Suprapubic skin (tissue), 4 donors: ENCODE data around the gene ZRANB1. TPM values are rescaled to one million over a fixed set of nuclear protein-coding genes. Genes with fewer than 3 reads are reported as not detected.

Source experiments
- DNase-seq, 2 donors: peaks; one replicate each; pipeline ENCODE4 v3.0.0-alpha.2; 2019; ENCODE audit warnings: low spot score in 2 of 2
- H3K27ac ChIP-seq: fragments of 200-600 bp; sonication (generic); one replicate; pipeline ENCODE4 v1.5.1; 2019
- H3K27me3 ChIP-seq: fragments of 200-600 bp; sonication (generic); one replicate; pipeline ENCODE4 v1.5.1; 2019
- H3K36me3 ChIP-seq: fragments of 200-600 bp; sonication (generic); one replicate; pipeline ENCODE4 v1.5.1; 2019
- H3K4me1 ChIP-seq: fragments of 200-600 bp; sonication (generic); one replicate; pipeline ENCODE4 v1.5.1; 2019
- H3K4me3 ChIP-seq: fragments of 200-600 bp; sonication (generic); one replicate; pipeline ENCODE4 v1.5.1; 2019; ENCODE audit warnings: mild to moderate bottlenecking
- H3K9me3 ChIP-seq: fragments of 200-600 bp; sonication (generic); one replicate; pipeline ENCODE4 v1.5.1; 2019
- CTCF ChIP-seq, 2 donors: fragments of 200-600 bp in 1 of 2; fragments of 450-650 bp in 1 of 2; sonication (generic) in 1 of 2; IDR thresholded peaks; one replicate each; pipeline ENCODE4 v1.5.1; 2016 to 2019; ENCODE audit warnings: antibody characterized with exemption in 2 of 2, mild to moderate bottlenecking in 1 of 2, moderate library complexity in 1 of 2
- EP300 ChIP-seq: sonication (generic); formaldehyde crosslinking; IDR thresholded peaks from one replicate; pipeline ENCODE4 v1.6.1; 2017; ENCODE audit warnings: antibody characterized with exemption
- POLR2A ChIP-seq, 2 donors: fragments of 450-650 bp; IDR thresholded peaks; one replicate each; pipeline ENCODE4 v1.6.1; 2017; ENCODE audit warnings: antibody characterized with exemption in 2 of 2, mild to moderate bottlenecking in 2 of 2, moderate library complexity in 2 of 2
- POLR2AphosphoS5 ChIP-seq, 3 donors: sonication (generic); formaldehyde crosslinking; IDR thresholded peaks; one replicate each; pipeline ENCODE4 v1.6.1; 2017; ENCODE audit warnings: antibody characterized with exemption in 3 of 3
- WGBS: methylation state at CpG from one replicate; pipeline ENCODE4 v1.1.5; 2018; 5-methylcytosine and 5-hydroxymethylcytosine counted together
- total RNA-seq, 4 donors: library from RNA; depleted of rRNA; stranded (reverse); fragments of >200 nt; gene quantifications; one replicate each; pipeline ENCODE4 v1.1.0, GENCODE V29; 2016

Gene ZRANB1
- total RNA-seq, 4 donors from 2014 or later, result 21.2 to 37.9 (median 30.2) TPM

- Histone ChIP-seq H3K4me3 (no peak overlapping the region), H3K27me3 (no peaks in the 10 kb centered on the region), H3K9me3 (no peaks in the 10 kb centered on the region), H3K4me1 (peaks cover 33% of the 10 kb centered on the region), H3K27ac (no peak overlapping the region), H3K36me3 (peaks cover 17% of the 10 kb centered on the region)
- no peak for DNase-seq
- TF ChIP-seq POLR2AphosphoS5 (IDR thresholded peaks at IDR 0.05) (no peak), CTCF (IDR thresholded peaks at IDR 0.05) (no peak), EP300 (no peak), POLR2A (IDR thresholded peaks at IDR 0.05) (no peak)
- WGBS, result 95% methylated on average over 6 of the region's 8 CpGs
Observed at GRCh38 chr10:125022671-125023070, 80.7 kb downstream of the ZRANB1 start.

GRCh38 chr10:125023255-125023654, 81.3 kb downstream of the ZRANB1 start:
- Histone ChIP-seq H3K4me3 (no peak overlapping the region), H3K9me3 (no peaks in the 10 kb centered on the region), H3K4me1 (peaks cover 29% of the 10 kb centered on the region), H3K36me3 (peaks cover 17% of the 10 kb centered on the region), H3K27ac (no peak overlapping the region), H3K27me3 (no peaks in the 10 kb centered on the region)
- DNase-seq, result no peak
- 94% methylated on average over 7 of the region's 21 CpGs for WGBS
- no peak for TF ChIP-seq POLR2A (IDR thresholded peaks at IDR 0.05)
- TF ChIP-seq EP300, result no peak
- TF ChIP-seq CTCF (IDR thresholded peaks at IDR 0.05), result no peak
- TF ChIP-seq POLR2AphosphoS5 (IDR thresholded peaks at IDR 0.05), result no peak

- TF ChIP-seq POLR2A (IDR thresholded peaks at IDR 0.05), result no peak
- TF ChIP-seq CTCF (IDR thresholded peaks at IDR 0.05), result no peak
- TF ChIP-seq EP300, result no peak
- no peak for TF ChIP-seq POLR2AphosphoS5 (IDR thresholded peaks at IDR 0.05)
- H3K4me3 ChIP-seq, result no peak overlapping the region
- DNase-seq, result no peak
- peak overlapping the region; percentile 16 for H3K27ac ChIP-seq
- WGBS, result 35% methylated on average over 26 of the region's 26 CpGs
- no peaks in the 10 kb centered on the region for H3K9me3 ChIP-seq
- peaks cover 23% of the 10 kb centered on the region for H3K4me1 ChIP-seq
- no peaks in the 10 kb centered on the region for H3K27me3 ChIP-seq
- H3K36me3 ChIP-seq, result peaks cover 17% of the 10 kb centered on the region
Observed at GRCh38 chr10:125023862-125024496, 82.1 kb downstream of the ZRANB1 start.

GRCh38 chr10:125024497-125025234, 82.7 kb downstream of the ZRANB1 start:
- H3K27ac ChIP-seq, result peak overlapping the region; percentile 16
- H3K36me3 ChIP-seq, result peaks cover 17% of the 10 kb centered on the region
- no peak overlapping the region for H3K4me3 ChIP-seq
- TF ChIP-seq POLR2AphosphoS5 (IDR thresholded peaks at IDR 0.05), result no peak
- no peak for TF ChIP-seq CTCF (IDR thresholded peaks at IDR 0.05)
- no peak for TF ChIP-seq POLR2A (IDR thresholded peaks at IDR 0.05)
- TF ChIP-seq EP300, result no peak
- H3K4me1 ChIP-seq, result peaks cover 27% of the 10 kb centered on the region
- H3K9me3 ChIP-seq, result no peaks in the 10 kb centered on the region
- H3K27me3 ChIP-seq, result no peaks in the 10 kb centered on the region
- no peak for DNase-seq
- 47% methylated on average over 16 of the region's 16 CpGs for WGBS

GRCh38 chr10:125025341-125025740, 83.4 kb downstream of the ZRANB1 start:
- Histone ChIP-seq H3K36me3 (peaks cover 17% of the 10 kb centered on the region), H3K27ac (no peak overlapping the region), H3K27me3 (no peaks in the 10 kb centered on the region), H3K9me3 (no peaks in the 10 kb centered on the region), H3K4me3 (no peak overlapping the region), H3K4me1 (peaks cover 27% of the 10 kb centered on the region)
- no peak for DNase-seq
- WGBS, result 68% methylated on average over 12 of the region's 12 CpGs
- no peak for TF ChIP-seq CTCF (IDR thresholded peaks at IDR 0.05)
- TF ChIP-seq POLR2A (IDR thresholded peaks at IDR 0.05), result no peak
- TF ChIP-seq EP300, result no peak
